Measurements from ENCODE around the gene DNAJC13.
"Not testable (repeated sequence)": the region's sequence is repeated elsewhere in the genome, so short reads cannot be mapped to it uniquely, and the experiment has no call there.

DNAJC13 gene

DNA sequence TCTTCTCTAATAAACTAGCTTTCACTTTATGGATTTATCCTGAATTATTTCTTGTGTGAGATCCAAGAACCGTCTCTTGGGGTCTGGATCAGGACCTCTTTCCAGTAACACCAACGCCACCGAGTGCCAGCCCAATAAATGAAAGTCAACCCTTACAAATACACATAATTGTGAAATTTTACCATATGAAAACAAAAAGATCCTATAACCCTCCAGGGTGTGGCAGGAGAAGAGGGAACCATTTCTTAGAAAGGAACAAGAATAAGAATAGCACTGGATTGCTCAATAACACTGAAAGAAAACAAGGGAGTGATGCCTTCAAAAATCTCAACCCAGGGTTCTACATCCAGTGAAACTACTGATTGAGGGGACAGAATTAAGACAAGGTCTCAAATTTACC, 128.2 kb downstream of the DNAJC13 start:
- no peak for DNase-seq

DNA sequence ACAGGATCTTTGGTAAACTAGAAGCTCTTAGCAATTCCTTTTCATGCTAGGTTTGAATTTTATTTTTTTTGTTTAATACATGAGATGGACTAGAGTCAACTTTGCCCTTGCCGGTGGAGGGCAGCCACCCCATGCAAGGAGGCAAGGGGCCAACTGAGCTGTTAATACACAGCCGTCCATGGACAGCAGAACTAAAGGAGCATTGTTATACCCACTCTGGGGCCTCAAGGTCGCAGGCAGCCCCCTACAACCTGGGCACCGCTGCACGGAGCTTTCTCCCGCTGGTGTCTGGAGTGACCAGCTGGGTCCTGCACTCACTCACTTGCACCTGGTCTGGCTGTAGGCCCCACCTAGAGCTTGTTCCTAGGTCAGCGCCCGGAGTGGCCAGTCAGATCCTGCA, 131.9 kb downstream of the DNAJC13 start:
- no peak for DNase-seq

DNA sequence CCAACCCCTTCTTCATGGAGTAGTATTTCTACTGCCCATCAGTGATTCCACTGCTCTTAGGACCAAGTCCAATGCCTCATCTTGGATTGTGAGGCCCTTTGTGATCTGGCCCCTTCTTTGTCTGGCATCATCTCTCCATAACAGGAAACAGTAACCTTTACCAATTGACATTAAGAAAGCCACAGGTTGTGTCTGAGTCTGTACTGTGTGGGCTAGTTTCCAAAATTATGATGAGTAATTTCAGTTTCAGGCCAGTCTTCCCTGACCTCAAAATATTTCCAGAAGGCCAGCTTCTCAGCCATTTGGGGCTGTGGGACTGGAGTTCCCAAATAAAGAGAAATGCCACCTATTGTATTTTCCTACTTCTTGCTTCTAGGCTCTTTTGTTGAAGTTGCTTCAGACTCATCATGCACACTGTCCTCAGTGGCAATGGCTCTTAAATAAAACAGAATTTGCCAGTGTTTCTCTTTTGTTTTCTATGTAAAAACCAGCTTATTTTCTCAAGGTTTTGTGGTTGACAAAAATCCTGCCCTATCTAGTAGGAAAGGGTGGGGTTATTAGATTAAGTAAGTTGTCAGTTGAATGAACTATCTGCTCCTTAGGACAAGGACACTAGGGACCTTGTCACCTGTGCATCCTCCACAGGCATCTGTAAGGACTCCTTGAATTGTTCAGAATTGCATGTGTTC, 132.7 kb downstream of the DNAJC13 start:
- no peak for DNase-seq

DNA sequence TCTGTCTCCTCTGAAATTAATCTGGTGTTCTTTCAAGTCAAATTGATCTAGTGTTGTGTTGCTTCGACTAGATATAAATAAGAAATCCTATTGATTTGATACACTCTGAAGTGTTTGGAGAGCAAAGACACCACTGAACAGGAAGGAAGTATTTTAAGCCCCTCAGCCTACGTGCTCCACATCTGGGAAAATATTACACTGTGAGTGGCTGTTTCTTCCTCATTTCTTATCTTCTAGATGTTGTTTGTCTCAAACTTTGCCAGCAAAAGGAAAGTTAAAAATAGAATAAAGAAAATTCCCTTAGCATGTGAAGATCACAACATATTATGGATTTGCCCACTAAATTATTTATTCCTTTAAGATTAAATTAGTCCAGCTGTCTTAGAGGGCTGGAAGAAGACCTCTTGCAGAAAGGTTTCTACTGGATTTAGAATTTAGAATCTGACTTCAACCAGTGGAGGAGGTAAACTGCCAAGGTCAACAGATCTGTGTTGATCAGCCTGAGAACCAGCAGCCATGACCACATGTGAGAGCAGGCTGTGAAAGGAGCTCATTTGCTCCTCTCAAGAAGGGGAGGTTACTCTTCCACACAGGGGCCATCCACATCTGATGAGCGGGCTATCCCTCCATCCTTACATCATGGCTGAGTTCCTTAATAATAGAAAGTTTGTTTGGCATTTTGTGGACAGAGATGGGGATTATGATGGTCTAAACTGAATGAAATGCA, 133.4 kb downstream of the DNAJC13 start:
- DNase-seq: no peak

DNA sequence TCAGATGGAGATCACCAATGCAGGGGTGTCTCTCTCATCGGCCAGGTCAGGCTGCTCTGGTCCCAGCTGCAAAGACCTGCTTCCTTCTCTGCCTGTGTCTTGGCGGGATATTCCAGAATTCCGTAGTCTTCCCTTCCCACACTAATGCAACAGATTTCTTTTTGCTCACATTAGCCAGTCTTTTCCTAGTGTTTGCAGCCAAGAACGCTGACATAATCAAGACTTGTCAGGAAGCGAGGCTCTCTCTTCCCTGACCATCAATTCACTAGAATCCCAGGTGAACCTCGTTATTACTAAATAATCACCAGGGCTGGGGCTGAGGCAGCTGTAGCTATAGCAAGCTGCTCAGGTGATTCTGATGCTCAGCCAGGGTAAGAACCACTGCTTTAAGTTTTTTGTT, 136.5 kb downstream of the DNAJC13 start:
- no peak for DNase-seq

DNA sequence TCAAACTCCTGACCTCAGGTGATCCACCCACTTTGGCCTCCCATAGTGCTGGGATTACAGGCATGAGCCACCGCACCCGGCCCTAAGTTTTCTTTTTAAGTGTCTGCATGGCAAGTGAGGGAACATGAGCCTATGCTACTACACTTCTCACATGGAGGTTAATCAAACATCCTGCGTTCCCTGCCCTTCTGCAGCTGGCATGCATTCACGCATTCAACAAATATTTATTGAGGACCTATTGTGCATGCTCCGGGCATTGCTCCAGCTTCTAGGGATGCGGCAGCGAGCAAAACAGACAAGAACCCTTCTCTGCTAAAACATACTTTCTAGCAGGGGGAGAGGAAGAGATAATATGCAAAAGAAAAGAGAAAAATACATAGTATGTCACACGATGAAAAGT, 137.1 kb downstream of the DNAJC13 start:
- DNase-seq: peak; percentile 24

DNA sequence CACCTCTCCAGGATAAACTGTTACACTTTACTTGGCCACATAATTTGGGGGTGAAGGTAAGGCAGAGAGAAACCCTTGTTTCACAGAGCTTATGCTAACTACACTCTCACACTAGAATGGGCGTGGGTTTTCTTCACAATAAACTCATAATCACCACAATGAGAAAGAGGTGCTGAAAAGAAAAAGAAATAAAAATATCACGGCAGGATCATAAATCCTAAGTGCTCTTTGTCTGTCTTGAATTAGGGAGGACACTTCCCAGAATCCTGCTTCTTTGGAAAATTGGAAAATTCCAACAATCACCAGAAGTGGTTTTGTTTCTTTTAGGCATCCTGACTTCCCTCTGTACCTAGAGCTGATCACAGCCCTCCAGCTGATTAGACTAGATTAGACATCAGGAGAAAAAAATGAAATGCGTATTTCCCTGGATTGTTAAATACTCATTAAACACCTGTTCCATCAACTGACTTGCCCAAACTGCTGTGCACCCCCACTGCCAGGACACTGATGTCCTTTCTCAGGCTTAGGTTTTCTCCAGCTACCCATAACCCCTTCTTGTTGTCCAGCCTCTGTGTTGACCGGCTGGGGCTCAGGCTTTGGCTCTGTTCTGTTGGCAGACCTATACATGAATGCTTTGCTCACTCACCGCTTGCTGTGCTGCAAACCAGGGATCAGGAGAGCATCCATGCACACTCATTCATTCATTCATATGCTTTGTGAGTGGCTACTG, 138.2 kb downstream of the DNAJC13 start:
- DNase-seq: no peak

DNA sequence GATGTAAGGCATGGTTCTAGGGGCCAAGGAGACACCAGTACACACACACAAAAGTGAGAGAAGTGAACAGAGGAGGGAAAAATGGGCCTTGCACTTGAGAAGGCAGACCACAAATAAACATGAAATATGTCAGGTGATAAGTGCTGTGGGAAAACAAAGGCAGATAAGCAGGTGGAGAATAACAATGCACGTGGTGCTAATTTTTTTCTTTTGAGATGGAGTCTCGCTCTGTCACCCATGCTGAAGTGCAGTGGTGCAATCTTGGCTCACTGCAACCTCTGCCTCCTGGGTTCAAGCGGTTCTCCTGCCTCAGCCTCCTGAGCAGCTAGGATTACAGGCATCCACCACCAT, 138.7 kb downstream of the DNAJC13 start:
- DNase-seq: not testable (repeated sequence)

DNA sequence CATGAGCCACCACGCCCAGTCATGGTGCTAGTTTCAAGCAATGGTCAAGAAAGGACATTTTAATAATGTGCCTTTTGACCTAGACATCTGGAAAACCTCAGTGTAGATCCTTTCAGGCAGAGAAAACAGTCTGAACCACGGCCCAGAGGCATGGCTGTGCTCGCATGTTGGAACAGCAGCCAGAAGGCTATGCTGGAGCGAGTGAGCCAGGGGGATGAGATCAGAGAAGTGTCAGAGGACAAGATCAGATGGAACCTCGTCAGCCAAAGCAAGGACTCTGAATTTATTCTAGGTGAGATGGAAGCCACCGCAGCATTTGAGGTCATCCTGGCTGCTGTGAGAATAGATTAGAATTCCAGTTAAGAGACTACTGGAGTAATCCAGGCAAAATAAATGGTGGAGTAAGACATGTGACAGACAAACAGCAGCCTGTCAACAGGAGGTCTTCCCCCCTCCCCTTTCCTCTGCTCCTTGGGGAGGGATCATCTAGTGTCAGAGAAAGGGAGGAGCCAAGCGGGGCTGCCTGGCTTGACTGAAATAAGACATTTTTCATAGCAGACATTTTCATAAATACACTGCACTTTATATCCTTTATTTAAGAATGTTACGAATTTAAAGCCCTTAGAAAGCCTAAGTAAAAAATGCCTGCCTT, 139.3 kb downstream of the DNAJC13 start:
- DNase-seq: no peak

DNA sequence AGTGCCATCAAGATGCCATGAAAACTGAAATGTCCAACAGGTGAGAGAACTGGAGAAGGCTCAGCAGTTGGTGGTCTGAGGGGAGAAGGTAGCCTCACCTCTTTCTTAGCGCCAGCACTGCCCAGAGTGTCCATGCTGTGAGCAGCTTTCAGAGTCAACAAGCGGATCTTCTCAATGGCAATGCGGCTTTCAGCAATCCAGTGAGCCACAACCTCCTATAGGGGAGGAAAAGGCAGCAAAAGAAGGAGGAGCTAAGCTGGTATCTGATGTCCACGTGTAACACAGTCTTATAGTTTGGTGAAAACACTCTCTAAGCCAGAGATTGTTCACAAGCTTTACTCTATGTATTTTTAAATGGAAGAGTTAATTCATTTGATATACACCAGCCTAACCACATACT, 143.7 kb downstream of the DNAJC13 start:
- DNase-seq: no peak

DNA sequence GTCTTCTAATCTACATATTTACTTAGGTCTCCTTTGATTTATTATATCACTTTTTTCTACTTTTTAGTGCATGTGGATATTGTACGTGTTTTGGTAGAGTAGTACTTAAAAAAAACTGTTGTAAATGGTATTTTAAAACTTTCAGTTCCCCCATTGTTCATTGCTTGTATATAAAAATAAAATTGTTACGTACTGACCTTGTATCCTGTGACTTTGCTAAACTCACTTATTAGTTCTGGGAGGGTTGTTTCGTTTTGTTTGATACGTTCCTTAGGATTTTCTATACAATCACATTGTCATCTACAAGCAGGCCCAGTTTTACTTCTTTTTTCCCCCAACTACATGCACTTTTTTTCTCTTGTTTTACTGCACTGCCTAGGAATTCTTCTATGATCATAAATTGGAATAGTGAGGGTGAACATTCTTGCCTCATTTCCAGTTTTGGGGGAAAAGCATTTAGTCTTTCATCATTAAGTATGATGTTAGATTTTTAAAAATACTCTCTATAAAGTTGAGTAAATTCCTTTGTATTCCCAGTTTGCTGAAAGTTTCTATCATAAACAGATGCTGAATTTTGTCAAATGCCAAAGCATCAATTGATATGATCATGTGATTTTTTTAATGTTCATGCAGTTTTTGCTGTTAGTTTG, 146.2 kb downstream of the DNAJC13 start:
- DNase-seq: no peak

DNA sequence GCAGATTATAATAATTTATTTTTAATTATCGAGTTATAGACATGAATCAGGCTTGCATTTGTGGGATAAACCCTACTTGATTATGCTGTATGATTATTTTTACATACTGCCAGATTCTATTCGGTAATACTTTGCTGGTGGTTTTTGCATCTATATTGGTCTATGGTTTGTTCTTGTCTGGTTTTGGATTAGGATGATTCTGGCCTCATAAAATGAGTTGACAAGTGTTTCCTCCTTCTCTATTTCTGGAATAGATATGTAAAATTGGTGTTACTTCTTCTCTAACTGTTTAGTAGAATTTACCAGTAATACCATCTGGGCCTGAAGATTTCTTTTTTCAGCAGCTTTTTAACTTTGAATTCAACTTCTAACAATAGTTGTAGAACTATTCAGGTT, 146.8 kb downstream of the DNAJC13 start:
- no peak for DNase-seq

DNA sequence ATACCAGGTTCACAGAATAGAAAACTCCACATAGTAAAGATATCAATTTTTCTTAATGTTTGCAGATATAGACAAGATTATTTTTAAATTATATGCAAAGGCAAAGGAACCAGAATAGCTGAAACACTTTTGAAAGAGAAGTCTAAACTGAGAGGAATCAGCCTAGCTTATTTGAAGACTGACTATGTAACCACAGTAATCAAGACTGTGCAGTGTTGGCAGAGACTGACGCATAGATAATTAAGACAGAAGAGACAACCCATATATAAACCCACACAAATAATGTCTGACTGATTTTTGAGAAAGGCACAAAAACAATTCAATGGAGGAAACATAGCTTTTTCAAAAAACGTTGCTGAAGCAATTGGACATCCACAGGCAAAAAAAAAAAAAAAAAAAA, 151.1 kb downstream of the DNAJC13 start:
- no peak for DNase-seq

DNA sequence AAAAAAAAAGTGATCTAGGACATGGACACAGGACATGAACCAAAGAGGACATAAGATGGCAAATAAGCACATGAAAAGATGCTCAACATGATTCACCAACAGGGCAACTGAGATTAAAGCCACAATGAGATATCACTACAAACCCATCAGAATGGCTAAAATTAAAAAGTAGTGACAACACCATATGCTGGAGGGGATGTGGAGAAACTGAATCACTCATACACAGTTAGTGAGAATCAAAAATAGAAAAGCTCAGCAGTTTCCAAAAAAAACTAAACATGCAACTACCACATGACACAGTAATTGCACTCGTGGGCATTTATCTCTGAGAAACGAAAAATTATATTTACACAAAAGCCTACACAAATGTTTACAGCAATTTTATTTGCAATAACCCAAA, 151.9 kb downstream of the DNAJC13 start:
- DNase-seq: no peak

DNA sequence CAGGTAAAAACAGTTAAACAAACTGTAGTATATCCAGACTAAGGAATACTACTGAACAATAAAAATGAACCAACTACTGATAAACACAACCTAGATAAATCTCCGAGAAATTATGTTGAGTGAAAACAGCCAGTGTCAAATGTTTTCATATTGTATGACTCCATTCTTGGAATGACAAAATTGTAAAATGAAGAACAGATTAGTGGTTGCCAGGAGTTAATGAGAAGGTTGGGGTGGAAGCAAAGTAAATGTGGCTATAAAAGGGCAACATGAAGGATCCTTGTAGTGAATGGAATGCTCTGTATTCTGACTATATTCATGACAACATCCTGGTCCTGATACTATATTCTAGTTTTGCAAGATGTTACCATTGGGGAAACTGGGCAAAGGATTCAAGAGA, 152.3 kb downstream of the DNAJC13 start:
- DNase-seq: no peak

DNA sequence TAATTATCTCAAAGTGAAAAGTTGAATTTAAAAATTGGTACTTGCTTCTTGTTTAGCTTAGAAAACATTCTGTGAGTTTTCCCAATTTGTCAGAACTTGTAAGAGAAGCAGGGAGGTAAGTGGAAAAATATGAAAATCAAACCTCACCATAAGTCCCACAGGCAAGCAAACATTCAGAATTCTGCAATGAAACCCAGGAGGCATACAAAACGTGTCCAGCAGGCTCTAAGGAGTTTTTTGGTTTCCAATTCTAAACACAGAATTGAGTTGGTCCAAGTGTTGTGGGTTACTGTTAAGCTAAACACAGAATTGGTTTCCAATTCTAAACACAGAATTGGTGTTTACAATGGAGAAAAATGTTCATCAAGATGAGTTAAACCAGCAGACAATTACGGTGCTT, 152.7 kb downstream of the DNAJC13 start:
- DNase-seq: no peak

DNA sequence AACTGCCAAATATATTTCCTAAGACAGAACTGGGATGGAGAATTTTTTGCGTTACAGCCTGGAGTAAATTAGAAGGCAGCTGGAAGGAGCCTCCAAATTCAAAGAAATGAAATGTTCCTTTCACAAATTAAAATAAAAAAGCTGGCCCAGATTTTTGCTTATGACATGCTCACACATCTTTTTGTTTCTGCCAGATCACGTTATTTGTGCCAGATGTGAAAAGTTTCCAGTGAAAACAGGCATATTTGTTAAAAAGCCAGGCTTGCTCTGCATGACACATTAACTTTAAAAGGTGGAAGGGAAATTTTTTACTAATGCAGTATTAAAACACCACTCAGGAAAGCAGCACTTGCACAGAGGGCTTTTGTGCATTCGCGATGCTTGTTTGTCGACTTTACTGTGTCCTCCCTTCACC, 156.5 kb downstream of the DNAJC13 start:
- DNase-seq: no peak

DNA sequence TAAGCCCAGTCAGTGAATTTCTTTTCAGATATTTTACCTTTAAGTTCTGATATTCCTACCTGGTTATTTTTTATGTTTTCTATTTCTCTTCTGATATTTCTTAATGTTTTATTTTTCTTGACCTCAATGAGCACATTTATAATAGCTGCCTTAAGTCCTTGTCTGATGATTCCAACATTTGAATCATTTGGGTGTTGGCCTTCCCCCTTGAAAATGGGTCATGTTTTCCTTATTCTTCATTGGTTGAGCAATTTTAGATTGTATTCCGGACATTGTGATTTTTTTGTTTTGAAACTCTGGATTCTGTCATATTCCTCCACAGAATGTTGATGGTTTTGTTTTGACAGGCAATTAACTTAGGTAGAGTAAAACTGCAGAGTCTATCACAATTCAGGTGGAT, 170.1 kb downstream of the DNAJC13 start:
- no peak for DNase-seq

Measured in NCI-H1436 treated with DMSO at 0.1 percent for 48 hours (cell line).